GM06990 (cell line): ENCODE measurements around the gene CTNNA3.

Experiments used
- DNase-seq: peaks from one replicate; pipeline ENCODE4 v3.0.0-alpha.2; 2011; ENCODE audit not compliant: insufficient read length; ENCODE audit errors: extremely low read depth
- H3K27me3 ChIP-seq: replicated peaks from 2 replicates; pipeline ENCODE4 v1.6.0; 2011; ENCODE audit warnings: low read length; ENCODE audit not compliant: control insufficient read depth, insufficient read depth
- H3K36me3 ChIP-seq: 2 replicates; pipeline ENCODE4 v1.5.1; 2011; ENCODE audit warnings: low read length; ENCODE audit not compliant: control insufficient read depth, insufficient read depth
- H3K4me3 ChIP-seq: replicated peaks from 2 replicates; pipeline ENCODE4 v1.5.1; 2011; ENCODE audit warnings: low read depth, mild to moderate bottlenecking, control low read depth, low read length
- CTCF ChIP-seq: IDR thresholded peaks from 2 replicates; pipeline ENCODE4 v1.5.1; 2011; ENCODE audit warnings: low read length, control low read depth, mild to moderate bottlenecking, inconsistent platforms; ENCODE audit not compliant: insufficient read depth, poor library complexity, severe bottlenecking

CTNNA3 gene

GRCh38 chr10:67087135-67087425 lies 608.9 kb downstream of the CTNNA3 start:
- no peak for TF ChIP-seq CTCF
- H3K4me3 ChIP-seq: no peak overlapping the region
- H3K36me3 ChIP-seq: no peaks in the 10 kb centered on the region
- H3K27me3 ChIP-seq: no peaks in the 10 kb centered on the region
- DNase-seq: no peak

GRCh38 chr10:67086327-67087134 lies 609.5 kb downstream of the CTNNA3 start:
- Histone ChIP-seq H3K4me3 (no peak overlapping the region), H3K36me3 (no peaks in the 10 kb centered on the region), H3K27me3 (no peaks in the 10 kb centered on the region)
- DNase-seq: no peak
- TF ChIP-seq CTCF: no peak

GRCh38 chr10:67079126-67079525 lies 616.9 kb downstream of the CTNNA3 start:
- TF ChIP-seq CTCF: no peak
- no peak for DNase-seq
- Histone ChIP-seq H3K27me3 (no peaks in the 10 kb centered on the region), H3K36me3 (no peaks in the 10 kb centered on the region), H3K4me3 (no peak overlapping the region)

- DNase-seq: no peak
- H3K36me3 ChIP-seq: no peaks in the 10 kb centered on the region
- H3K27me3 ChIP-seq: no peaks in the 10 kb centered on the region
- no peak overlapping the region for H3K4me3 ChIP-seq
- no peak for TF ChIP-seq CTCF
Measured at GRCh38 chr10:67077376-67077775, 618.6 kb downstream of the CTNNA3 start.

GRCh38 chr10:67076144-67076543 lies 619.9 kb downstream of the CTNNA3 start:
- Histone ChIP-seq H3K4me3 (no peak overlapping the region), H3K36me3 (no peaks in the 10 kb centered on the region), H3K27me3 (no peaks in the 10 kb centered on the region)
- DNase-seq: no peak
- TF ChIP-seq CTCF: no peak

GRCh38 chr10:67075491-67075971 lies 620.5 kb downstream of the CTNNA3 start:
- no peaks in the 10 kb centered on the region for H3K27me3 ChIP-seq

More at GRCh38 chr10:67075491-67075971, 620.5 kb downstream of the CTNNA3 start:
- H3K36me3 ChIP-seq: no peaks in the 10 kb centered on the region
- DNase-seq: no peak
- no peak overlapping the region for H3K4me3 ChIP-seq
- no peak for TF ChIP-seq CTCF
